ENCODE measurements around the gene PTPRM. TPM values are rescaled to one million over a fixed set of nuclear protein-coding genes. Genes with fewer than 3 reads are reported as not detected.

The PTPRM gene
- total and polyA plus RNA-seq, 2 experiments from 2014 or later, result 1.6 to 5.3 TPM

DNA sequence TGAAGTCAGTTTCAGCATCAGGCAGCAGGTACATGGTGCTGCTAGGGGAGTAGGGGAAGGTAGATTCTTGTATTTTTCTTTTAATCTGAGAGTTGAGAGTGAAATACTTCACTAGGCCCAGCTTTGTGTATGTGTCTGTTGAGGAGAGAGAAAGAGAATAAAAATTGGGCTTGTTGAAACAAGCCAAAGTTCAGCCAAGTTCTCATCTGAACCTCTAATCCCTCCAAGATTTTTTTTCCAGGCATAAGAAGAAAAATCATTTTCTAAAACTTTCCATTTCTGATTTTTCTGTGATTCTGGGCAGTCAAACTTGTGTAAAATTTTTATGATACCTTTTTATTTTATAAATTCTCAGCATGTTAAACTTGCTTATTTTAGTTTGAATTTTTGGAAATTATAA, 55.6 kb downstream of the PTPRM start:
- H3K36me3 Mint-ChIP-seq (ENCODE audit: low read depth), result no peaks in the 10 kb centered on the region; the same call in 2 of the 3 replicates
- H3K79me2 ChIP-seq (replicated peaks; ENCODE audit: insufficient read depth), result no peaks in the 10 kb centered on the region
- H4K20me1 ChIP-seq (replicated peaks; ENCODE audit: insufficient read depth), result no peaks in the 10 kb centered on the region

GRCh38 chr18:7623681-7624080, 56.6 kb downstream of the PTPRM start:
- Histone ChIP-seq H3K27ac (ENCODE audit: low read depth) (no peak overlapping the region), H3K4me1 (ENCODE audit: insufficient read depth) (no peaks in the 10 kb centered on the region), H3K27me3 (ENCODE audit: insufficient read depth) (no peaks in the 10 kb centered on the region), H3K36me3 (ENCODE audit: insufficient read depth) (no peaks in the 10 kb centered on the region), H4K20me1 (replicated peaks; ENCODE audit: insufficient read depth) (no peaks in the 10 kb centered on the region), H3K4me2 (no peak overlapping the region), H3K79me2 (replicated peaks; ENCODE audit: insufficient read depth) (no peaks in the 10 kb centered on the region), H2AFZ (no peak overlapping the region), H3K4me3 (no peak overlapping the region), H3F3A (replicated peaks; ENCODE audit: low read depth) (no peaks in the 10 kb centered on the region), H3K9me2 (ENCODE audit: insufficient read depth) (no peaks in the 10 kb centered on the region)
- peaks cover 2% of the 10 kb centered on the region for H3K27me3 Mint-ChIP-seq (ENCODE audit: insufficient read depth, low read depth, poor library complexity)
- DNase-seq (ENCODE audit: low spot score) (no peak), ATAC-seq (no peak)
- H3K9me3 Mint-ChIP-seq, result no peaks in the 10 kb centered on the region
- TF ChIP-seq, protein P1, sequence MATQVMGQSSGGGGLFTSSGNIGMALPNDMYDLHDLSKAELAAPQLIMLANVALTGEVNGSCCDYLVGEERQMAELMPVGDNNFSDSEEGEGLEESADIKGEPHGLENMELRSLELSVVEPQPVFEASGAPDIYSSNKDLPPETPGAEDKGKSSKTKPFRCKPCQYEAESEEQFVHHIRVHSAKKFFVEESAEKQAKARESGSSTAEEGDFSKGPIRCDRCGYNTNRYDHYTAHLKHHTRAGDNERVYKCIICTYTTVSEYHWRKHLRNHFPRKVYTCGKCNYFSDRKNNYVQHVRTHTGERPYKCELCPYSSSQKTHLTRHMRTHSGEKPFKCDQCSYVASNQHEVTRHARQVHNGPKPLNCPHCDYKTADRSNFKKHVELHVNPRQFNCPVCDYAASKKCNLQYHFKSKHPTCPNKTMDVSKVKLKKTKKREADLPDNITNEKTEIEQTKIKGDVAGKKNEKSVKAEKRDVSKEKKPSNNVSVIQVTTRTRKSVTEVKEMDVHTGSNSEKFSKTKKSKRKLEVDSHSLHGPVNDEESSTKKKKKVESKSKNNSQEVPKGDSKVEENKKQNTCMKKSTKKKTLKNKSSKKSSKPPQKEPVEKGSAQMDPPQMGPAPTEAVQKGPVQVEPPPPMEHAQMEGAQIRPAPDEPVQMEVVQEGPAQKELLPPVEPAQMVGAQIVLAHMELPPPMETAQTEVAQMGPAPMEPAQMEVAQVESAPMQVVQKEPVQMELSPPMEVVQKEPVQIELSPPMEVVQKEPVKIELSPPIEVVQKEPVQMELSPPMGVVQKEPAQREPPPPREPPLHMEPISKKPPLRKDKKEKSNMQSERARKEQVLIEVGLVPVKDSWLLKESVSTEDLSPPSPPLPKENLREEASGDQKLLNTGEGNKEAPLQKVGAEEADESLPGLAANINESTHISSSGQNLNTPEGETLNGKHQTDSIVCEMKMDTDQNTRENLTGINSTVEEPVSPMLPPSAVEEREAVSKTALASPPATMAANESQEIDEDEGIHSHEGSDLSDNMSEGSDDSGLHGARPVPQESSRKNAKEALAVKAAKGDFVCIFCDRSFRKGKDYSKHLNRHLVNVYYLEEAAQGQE (IDR thresholded peaks at IDR 0.05; ENCODE audit: unreplicated experiment), result no peak
- TF ChIP-seq ETS1 (IDR thresholded peaks at IDR 0.05), result no peak
- TF ChIP-seq, protein P2, sequence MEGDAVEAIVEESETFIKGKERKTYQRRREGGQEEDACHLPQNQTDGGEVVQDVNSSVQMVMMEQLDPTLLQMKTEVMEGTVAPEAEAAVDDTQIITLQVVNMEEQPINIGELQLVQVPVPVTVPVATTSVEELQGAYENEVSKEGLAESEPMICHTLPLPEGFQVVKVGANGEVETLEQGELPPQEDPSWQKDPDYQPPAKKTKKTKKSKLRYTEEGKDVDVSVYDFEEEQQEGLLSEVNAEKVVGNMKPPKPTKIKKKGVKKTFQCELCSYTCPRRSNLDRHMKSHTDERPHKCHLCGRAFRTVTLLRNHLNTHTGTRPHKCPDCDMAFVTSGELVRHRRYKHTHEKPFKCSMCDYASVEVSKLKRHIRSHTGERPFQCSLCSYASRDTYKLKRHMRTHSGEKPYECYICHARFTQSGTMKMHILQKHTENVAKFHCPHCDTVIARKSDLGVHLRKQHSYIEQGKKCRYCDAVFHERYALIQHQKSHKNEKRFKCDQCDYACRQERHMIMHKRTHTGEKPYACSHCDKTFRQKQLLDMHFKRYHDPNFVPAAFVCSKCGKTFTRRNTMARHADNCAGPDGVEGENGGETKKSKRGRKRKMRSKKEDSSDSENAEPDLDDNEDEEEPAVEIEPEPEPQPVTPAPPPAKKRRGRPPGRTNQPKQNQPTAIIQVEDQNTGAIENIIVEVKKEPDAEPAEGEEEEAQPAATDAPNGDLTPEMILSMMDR (conservative IDR thresholded peaks at IDR 0.05; ENCODE audit: low read depth in 2 of 2), result no peak
- H3K4me3 Mint-ChIP-seq, result no peak overlapping the region
- H3K27ac Mint-ChIP-seq, result no peak overlapping the region
- H3K4me1 Mint-ChIP-seq, result peaks cover 6% of the 10 kb centered on the region; the same call in 2 of the 3 replicates
- no peaks in the 10 kb centered on the region; the same call in 2 of the 3 replicates for H3K36me3 Mint-ChIP-seq (ENCODE audit: low read depth)

More for the DNA sequence above, 55.6 kb downstream of the PTPRM start:
- peaks cover 2% of the 10 kb centered on the region for H3K27me3 Mint-ChIP-seq (ENCODE audit: insufficient read depth, low read depth, poor library complexity)
- Histone ChIP-seq H3K4me3 (no peak overlapping the region), H3F3A (replicated peaks; ENCODE audit: low read depth) (no peaks in the 10 kb centered on the region), H3K36me3 (ENCODE audit: insufficient read depth) (no peaks in the 10 kb centered on the region), H2AFZ (no peak overlapping the region), H3K27me3 (ENCODE audit: insufficient read depth) (no peaks in the 10 kb centered on the region), H3K9me2 (ENCODE audit: insufficient read depth) (no peaks in the 10 kb centered on the region), H3K27ac (ENCODE audit: low read depth) (no peak overlapping the region), H3K4me2 (no peak overlapping the region), H3K4me1 (ENCODE audit: insufficient read depth) (no peaks in the 10 kb centered on the region)
- no peaks in the 10 kb centered on the region for H3K9me3 Mint-ChIP-seq
- peak overlapping the region; percentile 22; the same call in 1 of the 2 replicates for H3K27ac Mint-ChIP-seq
- H3K4me1 Mint-ChIP-seq, result peaks cover 12% of the 10 kb centered on the region; the same call in 2 of the 3 replicates
- H3K4me3 Mint-ChIP-seq, result no peak overlapping the region
- TF ChIP-seq JUNB (IDR thresholded peaks at IDR 0.05; ENCODE audit: unreplicated experiment) (no peak), ETS1 (IDR thresholded peaks at IDR 0.05) (no peak)
- DNase-seq (ENCODE audit: low spot score) (no peak), ATAC-seq (no peak)
